ENCODE results near the gene CBX2. TPM values are rescaled to one million over a fixed set of nuclear protein-coding genes. Genes with fewer than 3 reads are reported as not detected.

The CBX2 gene
- total and polyA plus RNA-seq, 8 donors, result 1.1 to 3.2 (median 2.5) TPM

DNA sequence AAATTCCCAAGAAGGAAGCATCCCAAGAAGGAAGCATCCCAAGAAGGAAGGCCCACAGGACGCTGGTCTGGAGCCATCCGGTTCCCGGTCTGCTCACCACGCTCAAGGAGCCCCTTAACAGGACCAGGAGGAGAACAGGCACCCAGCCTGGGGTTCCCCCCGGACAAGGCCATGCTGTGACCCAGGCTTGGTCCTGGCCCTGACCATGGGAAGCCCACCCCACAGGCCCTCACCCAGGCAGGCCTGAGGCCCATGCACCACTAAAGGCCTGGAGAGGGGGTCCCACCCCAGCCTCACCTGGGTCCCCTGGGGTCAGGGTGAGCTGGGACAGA lies 47.5 kb upstream of the CBX2 start:
- FAIRE-seq, result no peak
- 89 to 94% methylated on average over 4 to 5 of the region's 5 CpGs for WGBS, 2 donors
- intact Hi-C loops (cut with DNase I), result no loop called here

DNA sequence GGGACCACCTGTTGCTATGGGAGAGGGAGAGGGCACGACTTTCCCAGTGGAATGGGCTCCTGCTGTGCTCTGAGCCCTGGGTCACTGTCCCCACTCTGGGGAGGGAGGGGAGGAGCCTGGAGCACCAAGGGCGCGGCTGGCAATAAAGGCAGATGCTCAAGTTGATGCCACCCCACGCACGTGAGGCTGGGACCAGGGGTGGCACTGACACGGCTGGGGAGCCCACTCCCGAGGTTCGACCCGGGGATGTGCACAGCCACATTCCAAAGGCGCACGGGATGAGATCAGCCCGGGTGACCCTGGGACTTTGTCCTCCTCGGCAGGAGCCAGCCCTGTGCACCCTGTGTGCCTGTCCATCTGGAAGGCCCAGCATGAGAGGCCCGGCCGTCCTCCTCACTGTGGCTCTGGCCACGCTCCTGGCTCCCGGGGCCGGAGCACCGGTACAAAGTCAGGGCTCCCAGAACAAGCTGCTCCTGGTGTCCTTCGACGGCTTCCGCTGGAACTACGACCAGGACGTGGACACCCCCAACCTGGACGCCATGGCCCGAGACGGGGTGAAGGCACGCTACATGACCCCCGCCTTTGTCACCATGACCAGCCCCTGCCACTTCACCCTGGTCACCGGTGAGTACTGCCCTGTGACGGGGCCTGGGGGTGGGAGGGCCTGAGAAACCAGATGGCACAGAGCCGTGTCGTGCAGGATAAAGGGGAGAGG lies 47.0 kb upstream of the CBX2 start, which contains the start of gene ENPP7:
Gene ENPP7, plus strand, starts transcription at position 175 of the 715 bp plus-strand sequence. Its CDS starts 197 bp downstream, at position 372.
- H3K36me3 ChIP-seq, result no peaks in the 10 kb centered on the region
- WGBS, 2 donors, result 84 to 94% methylated on average over 29 to 33 of the region's 33 CpGs
- no peaks in the 10 kb centered on the region for H3K4me1 ChIP-seq
- ATAC-seq (no peak), FAIRE-seq (no peak), DNase-seq (peak in 1 of 6 donors; percentile 62)
- TF ChIP-seq, protein P1, sequence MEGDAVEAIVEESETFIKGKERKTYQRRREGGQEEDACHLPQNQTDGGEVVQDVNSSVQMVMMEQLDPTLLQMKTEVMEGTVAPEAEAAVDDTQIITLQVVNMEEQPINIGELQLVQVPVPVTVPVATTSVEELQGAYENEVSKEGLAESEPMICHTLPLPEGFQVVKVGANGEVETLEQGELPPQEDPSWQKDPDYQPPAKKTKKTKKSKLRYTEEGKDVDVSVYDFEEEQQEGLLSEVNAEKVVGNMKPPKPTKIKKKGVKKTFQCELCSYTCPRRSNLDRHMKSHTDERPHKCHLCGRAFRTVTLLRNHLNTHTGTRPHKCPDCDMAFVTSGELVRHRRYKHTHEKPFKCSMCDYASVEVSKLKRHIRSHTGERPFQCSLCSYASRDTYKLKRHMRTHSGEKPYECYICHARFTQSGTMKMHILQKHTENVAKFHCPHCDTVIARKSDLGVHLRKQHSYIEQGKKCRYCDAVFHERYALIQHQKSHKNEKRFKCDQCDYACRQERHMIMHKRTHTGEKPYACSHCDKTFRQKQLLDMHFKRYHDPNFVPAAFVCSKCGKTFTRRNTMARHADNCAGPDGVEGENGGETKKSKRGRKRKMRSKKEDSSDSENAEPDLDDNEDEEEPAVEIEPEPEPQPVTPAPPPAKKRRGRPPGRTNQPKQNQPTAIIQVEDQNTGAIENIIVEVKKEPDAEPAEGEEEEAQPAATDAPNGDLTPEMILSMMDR (IDR thresholded peaks at IDR 0.05), result no peak
- intact Hi-C loops (cut with DNase I), result no loop called here
- no peaks in the 10 kb centered on the region for H3K9me3 ChIP-seq
- H3K27ac ChIP-seq, result no peak within 1 kb of the TSS
- H3K27me3 ChIP-seq, result no peaks in the 10 kb centered on the region
- no peak within 1 kb of the TSS for H3K4me3 ChIP-seq

More for the DNA sequence above, 47.5 kb upstream of the CBX2 start:
- ATAC-seq, result no peak
- Histone ChIP-seq H3K9me3 (no peaks in the 10 kb centered on the region), H3K27me3 (no peaks in the 10 kb centered on the region), H3K4me1 (no peaks in the 10 kb centered on the region), H3K27ac (no peak overlapping the region), H3K36me3 (no peaks in the 10 kb centered on the region), H3K4me3 (no peak overlapping the region)
- TF ChIP-seq, protein P1 (IDR thresholded peaks at IDR 0.05), result no peak
- DNase-seq, result peak in 1 of 6 donors; percentile 27

DNA sequence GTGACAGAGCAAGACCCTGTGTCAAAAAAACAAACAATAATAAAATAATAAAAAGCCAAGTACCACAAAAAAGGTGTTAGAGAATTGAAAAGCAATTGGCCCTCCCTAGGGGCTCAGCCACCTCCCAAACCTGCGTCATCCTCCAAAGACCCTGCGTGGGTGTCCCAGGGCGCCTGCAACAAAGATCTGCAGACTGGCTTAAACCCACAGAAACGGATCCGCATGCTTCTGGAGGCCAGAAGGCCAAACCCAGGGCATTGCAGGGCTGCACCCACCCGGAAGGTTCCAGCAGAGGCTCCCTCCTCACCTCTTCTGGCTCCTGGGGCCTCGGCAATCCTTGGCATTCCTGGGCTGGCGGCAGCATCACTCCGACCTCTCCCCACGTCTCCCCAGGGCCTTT lies 45.7 kb upstream of the CBX2 start:
- intact Hi-C loops (cut with DNase I), result no loop called here
- FAIRE-seq (no peak), DNase-seq (no peak), ATAC-seq (no peak)
- 89 to 92% methylated on average over 10 of the region's 10 CpGs for WGBS, 2 donors
- no peaks in the 10 kb centered on the region for H3K4me1 ChIP-seq
- no peaks in the 10 kb centered on the region for H3K27me3 ChIP-seq
- H3K9me3 ChIP-seq, result no peaks in the 10 kb centered on the region
- H3K27ac ChIP-seq, result peak overlapping the region in 1 of 4 donors; percentile 58
- no peak overlapping the region for H3K4me3 ChIP-seq
- TF ChIP-seq, protein P1 (IDR thresholded peaks at IDR 0.05), result no peak
- no peaks in the 10 kb centered on the region for H3K36me3 ChIP-seq

DNA sequence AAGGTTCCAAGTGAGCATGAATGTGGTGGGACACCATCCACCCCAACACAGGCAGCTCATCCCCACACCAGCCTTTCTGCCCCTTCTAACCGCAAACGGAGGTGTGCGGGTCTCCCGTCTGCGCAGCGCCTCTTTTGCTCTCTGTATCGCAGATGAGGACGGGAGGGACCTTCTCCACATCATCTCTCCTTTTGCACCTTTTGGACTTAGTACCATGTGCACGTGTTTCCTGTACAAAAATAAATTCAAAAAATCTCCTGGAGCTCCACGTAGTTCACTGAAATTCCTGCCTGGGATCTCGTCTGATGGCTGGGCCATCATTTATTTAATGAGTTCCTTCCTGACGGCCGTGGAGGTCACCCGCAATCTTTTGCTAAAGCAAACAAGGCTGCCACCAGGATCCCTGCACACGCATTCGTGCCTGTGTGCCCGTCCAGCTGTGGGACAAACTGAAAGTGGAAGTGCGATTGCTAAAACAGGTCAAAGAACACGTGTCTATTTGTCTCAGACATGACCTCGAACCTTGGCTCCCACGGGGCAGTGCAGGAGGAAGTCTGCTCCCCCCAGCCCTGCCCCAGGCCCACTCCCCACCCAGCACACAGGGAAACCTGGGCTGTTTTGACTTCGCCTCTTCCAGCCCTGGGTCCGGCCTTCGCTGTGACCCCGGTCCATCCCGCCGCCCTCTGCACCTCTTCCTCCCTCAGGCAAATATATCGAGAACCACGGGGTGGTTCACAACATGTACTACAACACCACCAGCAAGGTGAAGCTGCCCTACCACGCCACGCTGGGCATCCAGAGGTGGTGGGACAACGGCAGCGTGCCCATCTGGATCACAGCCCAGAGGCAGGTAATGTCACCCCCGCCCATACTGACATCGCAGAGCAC lies 44.9 kb upstream of the CBX2 start:
- Histone ChIP-seq H3K27me3 (no peaks in the 10 kb centered on the region), H3K4me3 (no peak overlapping the region), H3K4me1 (no peaks in the 10 kb centered on the region), H3K9me3 (no peaks in the 10 kb centered on the region), H3K36me3 (no peaks in the 10 kb centered on the region), H3K27ac (peak overlapping the region in 3 of 4 donors; percentile 15 to 58 (median 51))
- peak in 3 of 4 donors; percentile 37 to 67 (median 47) for ATAC-seq
- intact Hi-C loops (cut with DNase I), result no loop called here
- DNase-seq, result peak in 1 of 6 donors; percentile 58
- TF ChIP-seq, protein P1 (IDR thresholded peaks at IDR 0.05), result no peak
- no peak for FAIRE-seq
- WGBS, 2 donors, result 58 to 61% methylated on average over 35 of the region's 35 CpGs

Measured in pancreas (tissue), 10 donors.